HCT116 (cell line): Measurements from ENCODE around the gene LEPR. TPM values are rescaled to one million over a fixed set of nuclear protein-coding genes. Genes with fewer than 3 reads are reported as not detected.

Experiments used
- ATAC-seq: fragments of 200-7000 bp; cut with Tn5 transposase; 2 replicates; pipeline ENCODE4 v1.9.1; 2020; ENCODE audit warnings: mild to moderate bottlenecking, moderate library complexity
- BruUV-seq: library from RNA; stranded (reverse); fragments of 400-500 nt; replicated peaks from 2 replicates; lab custom pipeline; 2021; lab: Mats Ljungman, UMichigan
- CTCF ChIA-PET: fragments of 300-600 bp; sonication (Branson Sonifier 250); formaldehyde crosslinking; loops from one replicate; lab custom pipeline; 2021; ENCODE audit warnings: antibody characterized with exemption; lab: Charles Lee
- POLR2A ChIA-PET: fragments of 300-600, 350-600 bp; sonication (Branson Sonifier 250); formaldehyde crosslinking; loops from one replicate; lab custom pipeline; 2021; ENCODE audit warnings: antibody characterized with exemption; lab: Charles Lee
- RAD21 ChIA-PET, 2 experiments: fragments of 300-600 bp; sonication (Branson Sonifier 250); formaldehyde crosslinking; loops; one replicate each; lab custom pipeline; 2023; ENCODE audit warnings: low total read pairs in 2 of 2; ENCODE audit not compliant: uncharacterized antibody in 2 of 2, unreplicated experiment in 2 of 2, low non-redundant PET in 1 of 2; lab: Charles Lee
- DNase-seq: peaks from one replicate; pipeline ENCODE4 v3.0.0-alpha.2; 2010; ENCODE audit warnings: low read depth, low spot score
- H2AFZ ChIP-seq: fragments of 200-600 bp; shearing (Covaris generic), sonication (generic); 2 replicates; pipeline ENCODE4 v1.6.1; 2017; ENCODE audit warnings: low read depth, mixed run types, mixed read lengths, antibody characterized with exemption, low read length; ENCODE audit not compliant: poor library complexity, severe bottlenecking
- H3K27ac ChIP-seq: 2 replicates; pipeline ENCODE4 v1.5.1; 2012; ENCODE audit warnings: low read depth, low read length
- H3K27me3 ChIP-seq: fragments of 200-600 bp; sonication (generic); 2 replicates; pipeline ENCODE4 v1.6.1; 2016; ENCODE audit warnings: mixed run types, low read length, mixed read lengths; ENCODE audit not compliant: insufficient read depth
- H3K36me3 ChIP-seq, 2 experiments: fragments of 200-500 bp in 1 of 2; fragments of 200-600 bp in 1 of 2; sonication (Bioruptor generic) in 1 of 2; sonication (generic) in 1 of 2; 2 replicates each; pipeline versions ENCODE4 v1.5.1 to v1.6.1; 2014 to 2016; ENCODE audit warnings: low read length in 2 of 2, inconsistent platforms in 1 of 2, mixed read lengths in 1 of 2, mixed run types in 1 of 2; ENCODE audit not compliant: insufficient read depth in 2 of 2, control insufficient read depth in 1 of 2
- H3K4me1 ChIP-seq, 2 experiments: fragments of 200-600 bp in 1 of 2; sonication (generic) in 1 of 2; 2 replicates each; pipeline versions ENCODE4 v1.5.1 to v1.6.1; 2012 to 2017; ENCODE audit warnings: low read length in 2 of 2, inconsistent platforms in 1 of 2, mild to moderate bottlenecking in 1 of 2, mixed read lengths in 1 of 2, mixed run types in 1 of 2, moderate library complexity in 1 of 2; ENCODE audit not compliant: insufficient read depth in 2 of 2, control insufficient read depth in 1 of 2
- H3K4me2 ChIP-seq: fragments of 200-600 bp; sonication (generic); 2 replicates; pipeline ENCODE4 v1.6.1; 2017; ENCODE audit warnings: mixed run types, low read length, mixed read lengths
- H3K4me3 ChIP-seq, 2 experiments: fragments of 200-600 bp in 1 of 2; sonication (generic) in 1 of 2; replicated peaks in 1 of 2; 2 replicates each; pipeline ENCODE4 v1.5.1; 2011 to 2016; ENCODE audit warnings: low read length in 2 of 2, control low read depth in 1 of 2, low read depth in 1 of 2, mild to moderate bottlenecking in 1 of 2, mixed read lengths in 1 of 2, mixed run types in 1 of 2
- H3K79me2 ChIP-seq: fragments of 200-600 bp; sonication (generic); 2 replicates; pipeline ENCODE4 v1.6.1; 2017; ENCODE audit warnings: mild to moderate bottlenecking, mixed run types, low read length, moderate library complexity, mixed read lengths; ENCODE audit not compliant: insufficient read depth
- H3K9ac ChIP-seq: fragments of 200-600 bp; sonication (generic); 2 replicates; pipeline ENCODE4 v1.6.1; 2016; ENCODE audit warnings: low read length, mixed read lengths
- H3K9me2 ChIP-seq: fragments of 200-600 bp; sonication (generic), shearing (Covaris generic); 2 replicates; pipeline ENCODE4 v1.6.1; 2017; ENCODE audit warnings: mixed run types, mild to moderate bottlenecking, moderate library complexity; ENCODE audit not compliant: insufficient read depth
- H3K9me3 ChIP-seq, 2 experiments: fragments of 200-500 bp in 1 of 2; fragments of 200-600 bp in 1 of 2; sonication (Bioruptor generic) in 1 of 2; sonication (generic) in 1 of 2; 2 replicates each; pipeline ENCODE4 v1.6.1; 2014 to 2017; ENCODE audit warnings: low read length in 2 of 2, mixed read lengths in 2 of 2, inconsistent platforms in 1 of 2, low read depth in 1 of 2, mild to moderate bottlenecking in 1 of 2, mixed run types in 1 of 2, moderate library complexity in 1 of 2; ENCODE audit not compliant: control insufficient read depth in 1 of 2, insufficient read depth in 1 of 2
- H4K20me1 ChIP-seq: fragments of 200-600 bp; sonication (generic), shearing (Covaris generic); 2 replicates; pipeline ENCODE4 v1.6.1; 2017; ENCODE audit warnings: mixed run types, mild to moderate bottlenecking, moderate library complexity; ENCODE audit not compliant: insufficient read depth
- EGR1 ChIP-seq: IDR thresholded peaks from 2 replicates; pipeline ENCODE4 v1.6.1; 2012; ENCODE audit warnings: low read depth
- EZH2phosphoT487 ChIP-seq: fragments of 200-600 bp; IDR thresholded peaks from 2 replicates; pipeline ENCODE4 v1.6.1; 2018; ENCODE audit warnings: antibody characterized with exemption, borderline replicate concordance
- MAX ChIP-seq: IDR thresholded peaks from 2 replicates; pipeline ENCODE4 v1.6.1; 2012
- REST ChIP-seq: IDR thresholded peaks from 2 replicates; pipeline ENCODE4 v1.6.1; 2012; ENCODE audit warnings: low read depth
- SIN3A ChIP-seq: IDR thresholded peaks from 2 replicates; pipeline ENCODE4 v1.6.1; 2012; ENCODE audit warnings: low read depth
- SP1 ChIP-seq: IDR thresholded peaks from 2 replicates; pipeline ENCODE4 v1.6.1; 2012; ENCODE audit warnings: low read depth
- TCF7L2 ChIP-seq: IDR thresholded peaks from 2 replicates; pipeline ENCODE4 v1.7.0; 2011; ENCODE audit warnings: borderline replicate concordance, inconsistent platforms; ENCODE audit not compliant: insufficient read depth, insufficient read length; ENCODE audit errors: extremely low read depth
- YY1 ChIP-seq: IDR thresholded peaks from 2 replicates; pipeline ENCODE4 v1.6.1; 2011; ENCODE audit warnings: low read length, low read depth, moderate library complexity, mild to moderate bottlenecking; ENCODE audit not compliant: insufficient replicate concordance; ENCODE audit errors: extremely low read depth
- ZNF274 ChIP-seq: fragments of 200-500 bp; sonication (Bioruptor generic); IDR thresholded peaks from 2 replicates; pipeline ENCODE4 v1.6.1; 2014; ENCODE audit warnings: mild to moderate bottlenecking, low read depth, low read length, inconsistent platforms
- intact Hi-C: fragments of 100-400 bp; cut with micrococcal nuclease; formaldehyde crosslinking; loops from 2 replicates; pipeline ENCODE4 v1.10.0; 2022
- total RNA-seq: library from RNA; stranded (reverse); gene quantifications from one replicate; pipeline ENCODE4 v1.2.1, GENCODE V29; 2021; ENCODE audit not compliant: unreplicated experiment

Gene LEPR
- total RNA-seq, 1 experiment from 2014 or later = 6.0 TPM

- H3K27ac ChIP-seq = no peak overlapping the region
- H3K4me3 ChIP-seq = no peak overlapping the region
- H3K36me3 ChIP-seq = no peaks in the 10 kb centered on the region
- no peak for DNase-seq
- ChIA-PET CTCF (no interaction called here), POLR2A (interaction anchor here (1.2 kb wide), 1 partner anchor 15 kb away, joined by 3 read pairs; the partner anchor contains the start of genes LEPR and LEPROT), RAD21 (no interaction called here)
- H3K27me3 ChIP-seq = no peaks in the 10 kb centered on the region
- no peaks in the 10 kb centered on the region for H4K20me1 ChIP-seq
- no TSS peak for BruUV-seq
- no peak overlapping the region for H3K4me2 ChIP-seq
- intact Hi-C loops = no loop called here
- no peak for ATAC-seq
- H3K79me2 ChIP-seq = no peaks in the 10 kb centered on the region
- no peaks in the 10 kb centered on the region for H3K9me2 ChIP-seq
- TF ChIP-seq SP1 = no peak
- no peak for TF ChIP-seq EZH2phosphoT487
- TF ChIP-seq EGR1 = no peak
- no peak for TF ChIP-seq MAX
- no peak for TF ChIP-seq SIN3A
- no peak for TF ChIP-seq TCF7L2
- no peak for TF ChIP-seq YY1
- TF ChIP-seq ZNF274 = no peak
- no peak for TF ChIP-seq REST
- TF ChIP-seq, all 23 proteins: peak for 0
- no peak overlapping the region for H3K9ac ChIP-seq
- no peaks in the 10 kb centered on the region for H3K9me3 ChIP-seq
- no peak overlapping the region for H2AFZ ChIP-seq
- H3K4me1 ChIP-seq = no peaks in the 10 kb centered on the region
Observed at GRCh38 chr1:65404941-65405340, 15.5 kb upstream of the LEPR start.
